ENCODE measurements around the gene ZMPSTE24. TPM values are rescaled to one million over a fixed set of nuclear protein-coding genes. Genes with fewer than 3 reads are reported as not detected.

Gene ZMPSTE24
- polyA plus RNA-seq, 1 donor (not counting 4 experiments of a cell fraction or from before 2014, with no cell fraction given), result 73.4 TPM

DNA sequence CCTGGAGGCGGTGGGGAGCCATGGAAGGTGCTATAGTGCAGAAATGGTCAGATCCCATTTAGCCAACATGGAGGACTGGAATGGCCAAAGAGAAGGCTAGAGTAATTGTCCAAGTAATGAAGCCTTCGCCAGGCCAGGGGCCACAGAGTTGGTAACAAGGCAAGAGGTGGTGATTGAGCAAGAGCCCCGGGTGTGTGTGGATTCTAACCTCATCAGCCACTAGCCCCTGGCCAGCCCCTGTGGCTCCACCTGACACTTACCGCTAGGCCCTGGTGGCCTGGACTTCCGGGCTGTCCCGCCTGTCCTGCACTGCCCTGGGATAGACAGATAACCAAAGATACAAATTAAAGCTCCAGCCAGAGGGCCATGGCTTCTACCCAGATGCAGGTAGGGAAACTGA lies 49.1 kb downstream of the ZMPSTE24 start:
- Histone ChIP-seq H3K4me1 (ENCODE audit: control insufficient read depth, extremely low read depth, insufficient read depth, low read length) (peaks cover 29% of the 10 kb centered on the region), H3K27me3 (ENCODE audit: control insufficient read depth, extremely low read depth, insufficient read depth, low read length) (no peaks in the 10 kb centered on the region), H3K4me2 (ENCODE audit: control insufficient read depth, extremely low read depth, insufficient read depth, low read depth, low read length) (no peak overlapping the region), H3K9me3 (ENCODE audit: control insufficient read depth, low read depth, low read length) (no peaks in the 10 kb centered on the region), H2AFZ (ENCODE audit: control insufficient read depth, low read length) (no peak overlapping the region), H3K9me1 (ENCODE audit: control insufficient read depth, extremely low read depth, insufficient read depth, low read length) (no peaks in the 10 kb centered on the region), H3K79me2 (ENCODE audit: control insufficient read depth, insufficient read depth, low read length) (no peaks in the 10 kb centered on the region), H3K4me3 (ENCODE audit: control insufficient read depth in 2 of 3, extremely low read depth in 1 of 3, insufficient read depth in 2 of 3, low read depth in 1 of 3, low read length in 3 of 3) (no peak overlapping the region), H3K36me3 (ENCODE audit: control insufficient read depth in 2 of 2, extremely low read depth in 1 of 2, insufficient read depth in 2 of 2, low read length in 2 of 2) (no peaks in the 10 kb centered on the region), H3K9ac (ENCODE audit: control insufficient read depth, extremely low read depth, insufficient read depth, low read length) (no peak overlapping the region), H3K27ac (ENCODE audit: control insufficient read depth, insufficient read depth, low read length) (no peak overlapping the region), H4K20me1 (ENCODE audit: control insufficient read depth, extremely low read depth, insufficient read depth, low read length) (no peaks in the 10 kb centered on the region)
- TF ChIP-seq CTCF (optimal IDR thresholded peaks at IDR 0.05 in 1 of 3, IDR thresholded peaks at IDR 0.05 in 1 of 3, conservative IDR thresholded peaks at IDR 0.05 in 1 of 3; ENCODE audit: extremely low read depth in 1 of 3, insufficient read depth in 2 of 3, low read length in 3 of 3) (no peak), EZH2 (IDR thresholded peaks at IDR 0.05; ENCODE audit: low read length) (no peak)
- dilution Hi-C loops (cut with MboI; ENCODE audit: extremely low pct_ligation_motif_present, low sequenced_read_pairs), result no loop called here
- FAIRE-seq, result no peak
- DNase-seq (ENCODE audit: low read depth, low spot score), result no peak

GRCh38 chr1:40308036-40308727 lies 50.1 kb downstream of the ZMPSTE24 start:
- no peak for FAIRE-seq

More at GRCh38 chr1:40308036-40308727, 50.1 kb downstream of the ZMPSTE24 start:
- no peak overlapping the region for H3K9ac ChIP-seq (ENCODE audit: control insufficient read depth, extremely low read depth, insufficient read depth, low read length)
- H3K36me3 ChIP-seq (ENCODE audit: control insufficient read depth in 2 of 2, extremely low read depth in 1 of 2, insufficient read depth in 2 of 2, low read length in 2 of 2), result no peaks in the 10 kb centered on the region
- H3K9me1 ChIP-seq (ENCODE audit: control insufficient read depth, extremely low read depth, insufficient read depth, low read length), result no peaks in the 10 kb centered on the region
- no peak overlapping the region for H3K4me3 ChIP-seq (ENCODE audit: control insufficient read depth in 2 of 3, extremely low read depth in 1 of 3, insufficient read depth in 2 of 3, low read depth in 1 of 3, low read length in 3 of 3)
- no peak for TF ChIP-seq CTCF (optimal IDR thresholded peaks at IDR 0.05 in 1 of 3, IDR thresholded peaks at IDR 0.05 in 1 of 3, conservative IDR thresholded peaks at IDR 0.05 in 1 of 3; ENCODE audit: extremely low read depth in 1 of 3, insufficient read depth in 2 of 3, low read length in 3 of 3)
- TF ChIP-seq EZH2 (IDR thresholded peaks at IDR 0.05; ENCODE audit: low read length), result no peak
- no peaks in the 10 kb centered on the region for H4K20me1 ChIP-seq (ENCODE audit: control insufficient read depth, extremely low read depth, insufficient read depth, low read length)
- H3K27me3 ChIP-seq (ENCODE audit: control insufficient read depth, extremely low read depth, insufficient read depth, low read length), result no peaks in the 10 kb centered on the region
- no peaks in the 10 kb centered on the region for H3K79me2 ChIP-seq (ENCODE audit: control insufficient read depth, insufficient read depth, low read length)
- no peak overlapping the region for H3K27ac ChIP-seq (ENCODE audit: control insufficient read depth, insufficient read depth, low read length)
- DNase-seq (ENCODE audit: low read depth, low spot score), result no peak
- dilution Hi-C loops (cut with MboI; ENCODE audit: extremely low pct_ligation_motif_present, low sequenced_read_pairs), result no loop called here
- no peak overlapping the region for H2AFZ ChIP-seq (ENCODE audit: control insufficient read depth, low read length)
- H3K4me1 ChIP-seq (ENCODE audit: control insufficient read depth, extremely low read depth, insufficient read depth, low read length), result peaks cover 24% of the 10 kb centered on the region
- H3K4me2 ChIP-seq (ENCODE audit: control insufficient read depth, extremely low read depth, insufficient read depth, low read depth, low read length), result no peak overlapping the region
- no peaks in the 10 kb centered on the region for H3K9me3 ChIP-seq (ENCODE audit: control insufficient read depth, low read depth, low read length)
